ENCODE data around the gene SMARCD3.

The SMARCD3 gene

DNA sequence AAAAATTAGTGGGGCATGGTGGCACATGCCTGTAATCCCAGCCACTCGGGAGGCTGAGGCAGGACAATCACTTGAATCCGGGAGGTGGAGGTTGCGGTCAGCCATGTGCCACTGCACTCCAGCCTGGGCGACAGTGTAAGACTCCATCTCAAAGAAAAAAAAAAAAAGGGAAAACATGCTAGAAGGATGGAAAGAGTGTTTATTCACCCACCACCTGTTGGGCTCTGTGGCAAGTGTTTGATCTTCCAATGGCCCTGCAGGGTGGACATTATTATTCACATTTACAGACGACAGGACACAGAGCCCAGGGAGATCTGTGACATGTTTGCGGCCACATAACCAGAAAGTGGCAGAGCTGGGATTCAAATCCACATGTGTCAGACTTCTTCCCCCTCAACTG is 33.2 kb upstream of the SMARCD3 start:
- no peaks in the 10 kb centered on the region for H3K36me3 ChIP-seq (ENCODE audit: insufficient read depth, low read length)
- H3K4me1 ChIP-seq (ENCODE audit: insufficient read depth, low read length, severe bottlenecking) = peaks cover 21% of the 10 kb centered on the region
- no peaks in the 10 kb centered on the region for H3K79me2 ChIP-seq (ENCODE audit: insufficient read depth, low read length)
- no peaks in the 10 kb centered on the region for H3K9me3 ChIP-seq (ENCODE audit: low read length)
- no peaks in the 10 kb centered on the region for H3K9me2 ChIP-seq (ENCODE audit: low read depth, low read length)
- peaks cover 11% of the 10 kb centered on the region; the same call in 1 of the 2 replicates for H3K27me3 ChIP-seq (ENCODE audit: insufficient read depth, low read length)
- no peak overlapping the region for H2AFZ ChIP-seq (ENCODE audit: low read length)
- H3F3A ChIP-seq (ENCODE audit: insufficient read depth, low read length) = no peaks in the 10 kb centered on the region
- H4K20me1 ChIP-seq (ENCODE audit: insufficient read depth, low read length) = no peaks in the 10 kb centered on the region
- H3K9ac ChIP-seq (ENCODE audit: low read length) = no peak overlapping the region
- H3K4me2 ChIP-seq (ENCODE audit: low read length) = no peak overlapping the region
- no peak for TF ChIP-seq EZH2 (IDR thresholded peaks at IDR 0.05; ENCODE audit: borderline replicate concordance, low read length)
- TF ChIP-seq, protein P1, sequence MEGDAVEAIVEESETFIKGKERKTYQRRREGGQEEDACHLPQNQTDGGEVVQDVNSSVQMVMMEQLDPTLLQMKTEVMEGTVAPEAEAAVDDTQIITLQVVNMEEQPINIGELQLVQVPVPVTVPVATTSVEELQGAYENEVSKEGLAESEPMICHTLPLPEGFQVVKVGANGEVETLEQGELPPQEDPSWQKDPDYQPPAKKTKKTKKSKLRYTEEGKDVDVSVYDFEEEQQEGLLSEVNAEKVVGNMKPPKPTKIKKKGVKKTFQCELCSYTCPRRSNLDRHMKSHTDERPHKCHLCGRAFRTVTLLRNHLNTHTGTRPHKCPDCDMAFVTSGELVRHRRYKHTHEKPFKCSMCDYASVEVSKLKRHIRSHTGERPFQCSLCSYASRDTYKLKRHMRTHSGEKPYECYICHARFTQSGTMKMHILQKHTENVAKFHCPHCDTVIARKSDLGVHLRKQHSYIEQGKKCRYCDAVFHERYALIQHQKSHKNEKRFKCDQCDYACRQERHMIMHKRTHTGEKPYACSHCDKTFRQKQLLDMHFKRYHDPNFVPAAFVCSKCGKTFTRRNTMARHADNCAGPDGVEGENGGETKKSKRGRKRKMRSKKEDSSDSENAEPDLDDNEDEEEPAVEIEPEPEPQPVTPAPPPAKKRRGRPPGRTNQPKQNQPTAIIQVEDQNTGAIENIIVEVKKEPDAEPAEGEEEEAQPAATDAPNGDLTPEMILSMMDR (IDR thresholded peaks at IDR 0.05; ENCODE audit: low read length) = no peak
- H3K4me3 ChIP-seq (ENCODE audit: low read depth, low read length, poor library complexity, severe bottlenecking) = no peak overlapping the region
- no peak overlapping the region for H3K27ac ChIP-seq (ENCODE audit: low read depth, low read length, poor library complexity, severe bottlenecking)

DNA sequence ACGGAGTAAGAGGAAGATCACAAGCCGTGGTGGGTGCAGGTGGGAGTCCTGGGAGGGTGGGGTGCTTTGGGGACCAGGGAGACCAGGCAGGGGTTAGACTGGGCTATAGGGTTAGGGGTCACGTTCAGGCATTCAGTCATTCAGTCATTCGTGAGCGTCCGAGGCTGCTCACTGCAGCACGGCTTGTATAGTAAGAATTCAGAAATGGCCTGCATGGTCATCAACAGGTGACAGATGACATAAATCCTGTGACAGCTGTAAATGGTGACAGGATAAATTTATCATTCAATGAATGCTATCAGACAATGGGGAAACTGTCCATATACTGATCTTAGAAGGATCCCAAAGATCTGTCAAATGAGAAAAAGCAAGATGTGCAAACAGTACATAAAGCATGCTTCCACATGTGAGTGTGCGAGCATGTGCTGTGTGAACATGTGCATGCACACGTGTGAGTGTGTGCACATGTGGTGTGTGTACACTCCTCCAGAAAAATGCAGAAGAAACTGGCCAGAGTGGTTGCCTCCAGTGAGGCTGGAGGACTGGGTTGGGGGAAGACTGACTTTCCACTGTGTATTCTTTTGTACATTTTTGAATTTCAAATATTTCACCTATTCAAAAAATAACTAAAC is 32.0 kb upstream of the SMARCD3 start:
- peaks cover 18% of the 10 kb centered on the region for H3K4me1 ChIP-seq (ENCODE audit: insufficient read depth, low read length, severe bottlenecking)
- H3K9me2 ChIP-seq (ENCODE audit: low read depth, low read length) = no peaks in the 10 kb centered on the region
- no peaks in the 10 kb centered on the region for H3K36me3 ChIP-seq (ENCODE audit: insufficient read depth, low read length)
- H3K27ac ChIP-seq (ENCODE audit: low read depth, low read length, poor library complexity, severe bottlenecking) = no peak overlapping the region
- peaks cover 10% of the 10 kb centered on the region; the same call in 1 of the 2 replicates for H3K27me3 ChIP-seq (ENCODE audit: insufficient read depth, low read length)
- TF ChIP-seq, protein P1 (IDR thresholded peaks at IDR 0.05; ENCODE audit: low read length) = no peak
- TF ChIP-seq EZH2 (IDR thresholded peaks at IDR 0.05; ENCODE audit: borderline replicate concordance, low read length) = no peak
- no peak overlapping the region for H3K4me3 ChIP-seq (ENCODE audit: low read depth, low read length, poor library complexity, severe bottlenecking)
- no peaks in the 10 kb centered on the region for H3K79me2 ChIP-seq (ENCODE audit: insufficient read depth, low read length)
- no peak overlapping the region for H3K4me2 ChIP-seq (ENCODE audit: low read length)
- H4K20me1 ChIP-seq (ENCODE audit: insufficient read depth, low read length) = no peaks in the 10 kb centered on the region
- no peak overlapping the region for H3K9ac ChIP-seq (ENCODE audit: low read length)
- H3K9me3 ChIP-seq (ENCODE audit: low read length) = no peaks in the 10 kb centered on the region
- no peak overlapping the region for H2AFZ ChIP-seq (ENCODE audit: low read length)
- no peaks in the 10 kb centered on the region for H3F3A ChIP-seq (ENCODE audit: insufficient read depth, low read length)

DNA sequence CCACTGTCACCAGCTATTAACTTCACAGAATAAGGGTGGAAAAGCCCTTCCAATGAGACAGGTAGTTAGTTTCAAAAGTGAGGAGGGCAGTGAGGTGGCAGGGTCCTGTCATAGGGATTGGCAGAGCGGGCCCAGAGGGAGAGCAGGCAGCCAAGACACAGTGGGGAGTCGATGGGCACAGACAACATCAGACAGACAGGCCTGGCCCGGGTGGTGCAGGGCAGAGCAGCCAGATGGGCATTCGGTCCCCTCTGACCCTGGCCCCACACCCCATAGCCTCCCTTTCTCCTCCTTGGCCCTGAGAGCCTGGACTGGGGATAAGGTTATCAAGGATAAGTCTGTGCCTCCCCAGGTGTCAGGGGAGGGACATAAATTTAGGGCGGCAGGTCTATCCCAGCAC is 31.4 kb upstream of the SMARCD3 start:
- Histone ChIP-seq H3K4me3 (ENCODE audit: low read depth, low read length, poor library complexity, severe bottlenecking) (no peak overlapping the region), H3F3A (ENCODE audit: insufficient read depth, low read length) (no peaks in the 10 kb centered on the region), H2AFZ (ENCODE audit: low read length) (no peak overlapping the region), H3K9ac (ENCODE audit: low read length) (no peak overlapping the region), H3K9me2 (ENCODE audit: low read depth, low read length) (no peaks in the 10 kb centered on the region), H3K27ac (ENCODE audit: low read depth, low read length, poor library complexity, severe bottlenecking) (no peak overlapping the region), H3K79me2 (ENCODE audit: insufficient read depth, low read length) (no peaks in the 10 kb centered on the region), H3K36me3 (ENCODE audit: insufficient read depth, low read length) (no peaks in the 10 kb centered on the region), H3K9me3 (ENCODE audit: low read length) (no peaks in the 10 kb centered on the region), H3K27me3 (ENCODE audit: insufficient read depth, low read length) (peaks cover 10% of the 10 kb centered on the region; the same call in 1 of the 2 replicates), H3K4me1 (ENCODE audit: insufficient read depth, low read length, severe bottlenecking) (peaks cover 12% of the 10 kb centered on the region), H4K20me1 (ENCODE audit: insufficient read depth, low read length) (no peaks in the 10 kb centered on the region), H3K4me2 (ENCODE audit: low read length) (no peak overlapping the region)
- TF ChIP-seq, protein P1 (IDR thresholded peaks at IDR 0.05; ENCODE audit: low read length) = no peak
- no peak for TF ChIP-seq EZH2 (IDR thresholded peaks at IDR 0.05; ENCODE audit: borderline replicate concordance, low read length)
